Gastrocnemius medialis (tissue), 4 donors: ENCODE data around the gene OPA1. TPM values are rescaled to one million over a fixed set of nuclear protein-coding genes. Genes with fewer than 3 reads are reported as not detected.
"Not testable (repeated sequence)": the region's sequence is repeated elsewhere in the genome, so short reads cannot be mapped to it uniquely, and the experiment has no call there.

ENCODE experiments used
- ATAC-seq, 2 donors: fragments of 150-250 bp; one replicate each; pipeline ENCODE4 v1.9.1; 2016
- DNase-seq, 2 donors: peaks; one replicate each; pipeline ENCODE4 v3.0.0-alpha.2; 2019
- H3K27ac ChIP-seq, 4 donors: fragments of 200-600 bp; sonication (generic); 1 replicate in 1 of 4; 2 replicates in 3 of 4; pipeline ENCODE4 v1.5.1; 2016 to 2018; ENCODE audit warnings: mild to moderate bottlenecking in 2 of 4, moderate library complexity in 1 of 4
- H3K27me3 ChIP-seq, 3 donors: fragments of 200-600 bp; sonication (generic) in 2 of 3; 1 replicate in 1 of 3; 2 replicates in 2 of 3; pipeline versions ENCODE4 v1.5.1 to v1.6.0; 2016 to 2019; ENCODE audit warnings: mild to moderate bottlenecking in 1 of 3, moderate library complexity in 1 of 3
- H3K36me3 ChIP-seq, 2 donors: fragments of 200-600 bp; sonication (generic) in 1 of 2; one replicate each; pipeline ENCODE4 v1.5.1; 2017 to 2018
- H3K4me1 ChIP-seq, 2 donors: fragments of 200-600 bp; sonication (generic) in 1 of 2; one replicate each; pipeline ENCODE4 v1.5.1; 2016 to 2017; ENCODE audit warnings: mild to moderate bottlenecking in 2 of 2
- H3K4me3 ChIP-seq, 4 donors: fragments of 200-600 bp; sonication (generic) in 3 of 4; 1 replicate in 1 of 4; 2 replicates in 3 of 4; pipeline ENCODE4 v1.5.1; 2016 to 2019; ENCODE audit warnings: mild to moderate bottlenecking in 2 of 4
- H3K9me3 ChIP-seq, 3 donors: fragments of 200-600 bp; sonication (generic) in 2 of 3; 1 replicate in 1 of 3; 2 replicates in 2 of 3; pipeline ENCODE4 v1.5.1; 2016 to 2019
- POLR2A ChIP-seq, 2 donors: fragments of 450-650 bp; IDR thresholded peaks; one replicate each; pipeline ENCODE4 v1.6.1; 2017; ENCODE audit warnings: antibody characterized with exemption in 2 of 2, mild to moderate bottlenecking in 2 of 2, moderate library complexity in 2 of 2
- in situ Hi-C, 4 donors: fragments of 200-750 bp; cut with MboI; loops; one replicate each; pipeline versions ENCODE4 v1.15.0 to v1.8.0; 2017; ENCODE audit warnings: low sequenced_read_pairs in 4 of 4
- intact Hi-C: fragments of 100-400 bp; cut with DNase I; formaldehyde crosslinking; loops from one replicate; pipeline ENCODE4 v1.15.1; 2023; ENCODE audit warnings: low total_unique reads
- total RNA-seq, 4 donors: library from RNA; depleted of rRNA; stranded (reverse); fragments of >200 nt; gene quantifications; one replicate each; pipeline versions ENCODE4 v1.1.0 to v1.2.3, GENCODE V29; 2016
- TF ChIP-seq, protein P1 (sequence below), 5 experiments: fragments of 450-650 bp in 3 of 5; fragments of 200-600 bp in 2 of 5; sonication (generic) in 2 of 5; IDR thresholded peaks in 4 of 5; conservative IDR thresholded peaks in 1 of 5; 1 replicate in 4 of 5; 2 replicates in 1 of 5; pipeline ENCODE4 v1.5.1; 2016 to 2019; ENCODE audit warnings: antibody characterized with exemption in 5 of 5, mild to moderate bottlenecking in 3 of 5, moderate library complexity in 3 of 5

Gene OPA1
- total RNA-seq, 4 donors from 2014 or later: 59.8 to 78.2 (median 72.2) TPM

- Histone ChIP-seq H3K4me1 (peaks cover 14 to 17% of the 10 kb centered on the region in 2 donors), H3K27me3 (no peaks in the 10 kb centered on the region), H3K9me3 (no peaks in the 10 kb centered on the region), H3K27ac (no peak overlapping the region), H3K4me3 (no peak overlapping the region), H3K36me3 (no peaks in the 10 kb centered on the region)
- in situ Hi-C loops: loop anchor here in 1 of 4 donors (25.0 kb wide), 1 partner anchor 686 kb away; the partner anchor contains the start of gene MB21D2
- intact Hi-C loops: no loop called here
- TF ChIP-seq, protein P1, sequence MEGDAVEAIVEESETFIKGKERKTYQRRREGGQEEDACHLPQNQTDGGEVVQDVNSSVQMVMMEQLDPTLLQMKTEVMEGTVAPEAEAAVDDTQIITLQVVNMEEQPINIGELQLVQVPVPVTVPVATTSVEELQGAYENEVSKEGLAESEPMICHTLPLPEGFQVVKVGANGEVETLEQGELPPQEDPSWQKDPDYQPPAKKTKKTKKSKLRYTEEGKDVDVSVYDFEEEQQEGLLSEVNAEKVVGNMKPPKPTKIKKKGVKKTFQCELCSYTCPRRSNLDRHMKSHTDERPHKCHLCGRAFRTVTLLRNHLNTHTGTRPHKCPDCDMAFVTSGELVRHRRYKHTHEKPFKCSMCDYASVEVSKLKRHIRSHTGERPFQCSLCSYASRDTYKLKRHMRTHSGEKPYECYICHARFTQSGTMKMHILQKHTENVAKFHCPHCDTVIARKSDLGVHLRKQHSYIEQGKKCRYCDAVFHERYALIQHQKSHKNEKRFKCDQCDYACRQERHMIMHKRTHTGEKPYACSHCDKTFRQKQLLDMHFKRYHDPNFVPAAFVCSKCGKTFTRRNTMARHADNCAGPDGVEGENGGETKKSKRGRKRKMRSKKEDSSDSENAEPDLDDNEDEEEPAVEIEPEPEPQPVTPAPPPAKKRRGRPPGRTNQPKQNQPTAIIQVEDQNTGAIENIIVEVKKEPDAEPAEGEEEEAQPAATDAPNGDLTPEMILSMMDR (IDR thresholded peaks at IDR 0.05 in 4 of 5, conservative IDR thresholded peaks at IDR 0.05 in 1 of 5): no peak
- no peak for TF ChIP-seq POLR2A (IDR thresholded peaks at IDR 0.05)
- ATAC-seq (no peak), DNase-seq (no peak)
Observed at GRCh38 chr3:193598202-193598601, 5.2 kb downstream of the OPA1 start.

GRCh38 chr3:193599393-193599792 is 6.4 kb downstream of the OPA1 start:
- Histone ChIP-seq H3K4me3 (no peak overlapping the region), H3K36me3 (no peaks in the 10 kb centered on the region), H3K9me3 (no peaks in the 10 kb centered on the region), H3K4me1 (peaks cover 8 to 10% of the 10 kb centered on the region in 2 donors), H3K27ac (no peak overlapping the region), H3K27me3 (no peaks in the 10 kb centered on the region)
- in situ Hi-C loops: loop anchor here in 1 of 4 donors (25.0 kb wide), 1 partner anchor 687 kb away; the partner anchor contains the start of gene MB21D2
- TF ChIP-seq, protein P1 (IDR thresholded peaks at IDR 0.05 in 4 of 5, conservative IDR thresholded peaks at IDR 0.05 in 1 of 5): no peak
- ATAC-seq (no peak), DNase-seq (no peak)
- intact Hi-C loops: no loop called here

GRCh38 chr3:193605876-193606275 is 12.9 kb downstream of the OPA1 start:
- intact Hi-C loops: no loop called here
- Histone ChIP-seq H3K4me3 (no peak overlapping the region), H3K27me3 (no peaks in the 10 kb centered on the region), H3K36me3 (no peaks in the 10 kb centered on the region), H3K9me3 (no peaks in the 10 kb centered on the region), H3K27ac (no peak overlapping the region), H3K4me1 (no peaks in the 10 kb centered on the region)
- in situ Hi-C loops: no loop called here
- DNase-seq: peak; percentile 12 to 24
- peak; percentile 73 to 89 for ATAC-seq
- TF ChIP-seq, protein P1 (IDR thresholded peaks at IDR 0.05 in 4 of 5, conservative IDR thresholded peaks at IDR 0.05 in 1 of 5): peak; percentile 36 to 86 (median 53)
- TF ChIP-seq POLR2A (IDR thresholded peaks at IDR 0.05): no peak

- ATAC-seq, DNase-seq, H3K4me1 ChIP-seq, intact Hi-C loops, H3K27me3 ChIP-seq, in situ Hi-C loops, H3K27ac ChIP-seq, H3K4me3 ChIP-seq, H3K36me3 ChIP-seq, H3K9me3 ChIP-seq: not testable (repeated sequence)
Observed at GRCh38 chr3:193606892-193607291, 13.9 kb downstream of the OPA1 start.

- ATAC-seq, H3K27ac ChIP-seq, H3K27me3 ChIP-seq, H3K4me1 ChIP-seq, intact Hi-C loops, H3K36me3 ChIP-seq, H3K9me3 ChIP-seq, DNase-seq, H3K4me3 ChIP-seq, in situ Hi-C loops: not testable (repeated sequence)
Observed at GRCh38 chr3:193610516-193610915, 17.5 kb downstream of the OPA1 start.

GRCh38 chr3:193614430-193614829 is 21.4 kb downstream of the OPA1 start:
- in situ Hi-C loops: no loop called here
- Histone ChIP-seq H3K27ac (no peak overlapping the region), H3K9me3 (no peaks in the 10 kb centered on the region), H3K36me3 (peaks cover 5 to 44% of the 10 kb centered on the region in 2 donors), H3K27me3 (no peaks in the 10 kb centered on the region), H3K4me1 (no peaks in the 10 kb centered on the region), H3K4me3 (no peak overlapping the region)
- DNase-seq (no peak), ATAC-seq (no peak)
- no peak for TF ChIP-seq POLR2A (IDR thresholded peaks at IDR 0.05)
- TF ChIP-seq, protein P1 (IDR thresholded peaks at IDR 0.05 in 4 of 5, conservative IDR thresholded peaks at IDR 0.05 in 1 of 5): no peak
- intact Hi-C loops: no loop called here
